HG03520 (cell line): Measurements from ENCODE around the gene ADGRG3.

Experiments used
- ATAC-seq: cut with Tn5 transposase; IDR thresholded peaks from one replicate; pipeline ENCODE4 v1.9.1; 2021; ENCODE audit warnings: mild to moderate bottlenecking, moderate library complexity; ENCODE audit not compliant: unreplicated experiment

Gene ADGRG3

GRCh38 chr16:57668263-57668571, at the start of gene ADGRG3:
TSS of gene ADGRG3 (plus strand) at chr16:57668306. CDS start at chr16:57668348, 42 bp downstream.
- no peak for ATAC-seq

- ATAC-seq = no peak
Measured at GRCh38 chr16:57619133-57619605, 48.9 kb upstream of the ADGRG3 start.

GRCh38 chr16:57619606-57620334, 48.3 kb upstream of the ADGRG3 start:
- ATAC-seq = no peak

- ATAC-seq = no peak
Measured at GRCh38 chr16:57620335-57621231, 47.5 kb upstream of the ADGRG3 start.

- ATAC-seq = no peak
Measured at GRCh38 chr16:57621521-57622271, 46.4 kb upstream of the ADGRG3 start.

GRCh38 chr16:57622361-57623250, 45.5 kb upstream of the ADGRG3 start:
- no peak for ATAC-seq

GRCh38 chr16:57623251-57624043, 44.7 kb upstream of the ADGRG3 start:
- no peak for ATAC-seq

GRCh38 chr16:57624044-57624688, 43.9 kb upstream of the ADGRG3 start:
- no peak for ATAC-seq

- no peak for ATAC-seq
Measured at GRCh38 chr16:57624806-57625500, 43.2 kb upstream of the ADGRG3 start.

- ATAC-seq = no peak
Measured at GRCh38 chr16:57626420-57627170, 41.5 kb upstream of the ADGRG3 start.

GRCh38 chr16:57627184-57627871, 40.8 kb upstream of the ADGRG3 start:
- no peak for ATAC-seq

GRCh38 chr16:57628008-57628781, 39.9 kb upstream of the ADGRG3 start, which contains the start of gene ADGRG1:
TSS of gene ADGRG1 (plus strand) at chr16:57628630. CDS start at chr16:57650288, 21,658 bp downstream.
- no peak for ATAC-seq

- ATAC-seq = no peak
Measured at GRCh38 chr16:57628783-57629293, 39.3 kb upstream of the ADGRG3 start.

GRCh38 chr16:57629516-57630406, 38.3 kb upstream of the ADGRG3 start:
- no peak for ATAC-seq

GRCh38 chr16:57630407-57630797, 37.7 kb upstream of the ADGRG3 start:
- ATAC-seq = no peak
